Testis (tissue), 2 donors: ENCODE data around the gene LRGUK.
"Not testable (repeated sequence)": the region's sequence is repeated elsewhere in the genome, so short reads cannot be mapped to it uniquely, and the experiment has no call there.

Experiments
- CTCF ChIP-seq, 3 experiments: fragments of 450-650 bp in 2 of 3; fragments of 200-600 bp in 1 of 3; sonication (generic) in 1 of 3; IDR thresholded peaks; one replicate each; pipeline ENCODE4 v1.5.1; 2016 to 2019; ENCODE audit warnings: antibody characterized with exemption in 3 of 3, mild to moderate bottlenecking in 2 of 3, moderate library complexity in 1 of 3
- POLR2A ChIP-seq: fragments of 450-650 bp; IDR thresholded peaks from one replicate; pipeline ENCODE4 v1.6.1; 2017; ENCODE audit warnings: antibody characterized with exemption, mild to moderate bottlenecking, moderate library complexity

GRCh38 chr7:134231296-134231695 is 104.2 kb downstream of the LRGUK start:
- not testable (repeated sequence) for TF ChIP-seq CTCF (IDR thresholded peaks at IDR 0.05); POLR2A
